Measurements from ENCODE around the gene FOXB2.
"Not testable (repeated sequence)": the region's sequence is repeated elsewhere in the genome, so short reads cannot be mapped to it uniquely, and the experiment has no call there.

FOXB2 gene

DNA sequence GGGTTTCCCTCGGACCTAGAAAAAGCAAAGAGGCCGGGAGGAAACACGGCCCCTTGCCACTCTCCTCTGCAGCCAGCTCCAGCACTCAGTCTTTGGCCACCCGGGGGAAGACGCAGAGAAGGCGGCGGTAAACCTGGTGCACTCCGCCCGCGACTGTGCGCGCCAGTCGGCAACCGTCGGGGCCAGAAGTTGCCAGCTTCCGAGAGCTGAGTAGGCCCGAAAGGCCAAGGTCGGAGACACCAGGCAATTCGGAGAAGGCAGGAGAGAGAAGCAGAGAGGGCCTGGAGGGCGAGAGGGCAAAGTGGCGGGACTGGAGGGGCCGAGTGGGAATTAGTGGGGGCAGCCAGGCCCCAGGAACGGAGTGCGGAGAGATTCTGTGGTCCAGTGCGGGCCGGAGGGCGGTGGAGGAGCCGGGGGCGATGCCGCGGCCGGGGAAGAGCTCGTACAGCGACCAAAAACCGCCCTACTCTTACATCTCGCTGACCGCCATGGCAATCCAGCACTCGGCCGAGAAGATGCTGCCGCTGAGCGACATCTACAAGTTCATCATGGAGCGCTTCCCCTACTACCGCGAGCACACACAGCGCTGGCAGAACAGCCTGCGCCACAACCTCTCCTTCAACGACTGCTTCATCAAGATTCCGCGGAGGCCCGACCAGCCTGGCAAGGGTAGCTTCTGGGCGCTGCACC lies at the start of gene FOXB2:
Gene FOXB2 (plus strand): TSS at position 420 of the 690 bp plus-strand sequence. CDS start 0 bp downstream, at position 420.
- H3K36me3 ChIP-seq (ENCODE audit: control insufficient read depth, insufficient read depth, low read length), result no peaks in the 10 kb centered on the region
- no peak for TF ChIP-seq CTCF (IDR thresholded peaks at IDR 0.05; ENCODE audit: insufficient read depth, low read length, poor library complexity, severe bottlenecking)
- H3K4me3 ChIP-seq (replicated peaks; ENCODE audit: low read depth, low read length), result no peak within 1 kb of the TSS
- DNase-seq (ENCODE audit: extremely low read depth, insufficient read length), result no peak
- no peaks in the 10 kb centered on the region; the same call in none of the 2 replicates for H3K27me3 ChIP-seq (replicated peaks; ENCODE audit: control insufficient read depth, insufficient read depth, low read length)

DNA sequence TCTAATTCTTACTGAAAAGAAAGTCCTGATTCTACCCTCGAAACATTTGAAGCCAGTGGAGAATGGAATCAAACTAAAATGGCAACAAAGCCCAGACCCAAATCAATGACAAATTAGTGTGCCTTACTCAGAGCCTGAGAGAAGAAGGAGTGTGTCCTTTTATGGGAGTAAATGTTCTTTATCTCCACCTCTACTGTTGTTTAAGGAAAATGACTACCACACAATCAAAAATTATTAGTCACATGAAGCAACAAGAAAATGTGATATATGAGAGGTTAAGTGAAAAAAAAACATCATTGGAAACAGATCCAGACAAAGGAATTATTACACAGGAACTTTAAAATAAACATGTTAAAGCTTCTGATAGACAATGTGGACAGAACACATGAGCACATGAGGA lies 49.7 kb upstream of the FOXB2 start:
- Histone ChIP-seq H3K27me3 (replicated peaks; ENCODE audit: control insufficient read depth, insufficient read depth, low read length) (no peaks in the 10 kb centered on the region), H3K36me3 (ENCODE audit: control insufficient read depth, insufficient read depth, low read length) (no peaks in the 10 kb centered on the region), H3K4me3 (replicated peaks; ENCODE audit: low read depth, low read length) (no peak overlapping the region)
- DNase-seq (ENCODE audit: extremely low read depth, insufficient read length), result no peak
- TF ChIP-seq CTCF (IDR thresholded peaks at IDR 0.05; ENCODE audit: insufficient read depth, low read length, poor library complexity, severe bottlenecking), result no peak

DNA sequence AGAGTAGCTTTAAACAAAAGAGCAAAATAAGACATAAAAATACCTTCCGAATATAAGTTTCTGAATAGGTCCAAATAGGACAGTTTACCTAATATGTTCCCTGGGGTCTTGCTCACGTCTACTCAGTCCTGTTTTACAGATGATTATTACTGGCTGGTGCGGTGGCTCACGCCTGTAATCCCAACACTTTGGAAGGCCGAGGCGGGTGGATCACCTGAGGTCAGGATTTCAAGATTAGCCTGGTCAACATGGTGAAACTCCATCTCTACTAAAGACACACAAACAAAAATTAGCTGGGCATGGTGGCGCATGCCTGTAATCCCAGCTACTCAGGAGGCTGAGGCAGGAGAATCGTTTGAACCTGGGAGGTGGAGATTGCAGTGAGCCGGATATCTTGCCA lies 40.6 kb upstream of the FOXB2 start:
- H3K27me3 ChIP-seq (replicated peaks; ENCODE audit: control insufficient read depth, insufficient read depth, low read length); DNase-seq (ENCODE audit: extremely low read depth, insufficient read length); H3K36me3 ChIP-seq (ENCODE audit: control insufficient read depth, insufficient read depth, low read length); H3K4me3 ChIP-seq (replicated peaks; ENCODE audit: low read depth, low read length): not testable (repeated sequence)

DNA sequence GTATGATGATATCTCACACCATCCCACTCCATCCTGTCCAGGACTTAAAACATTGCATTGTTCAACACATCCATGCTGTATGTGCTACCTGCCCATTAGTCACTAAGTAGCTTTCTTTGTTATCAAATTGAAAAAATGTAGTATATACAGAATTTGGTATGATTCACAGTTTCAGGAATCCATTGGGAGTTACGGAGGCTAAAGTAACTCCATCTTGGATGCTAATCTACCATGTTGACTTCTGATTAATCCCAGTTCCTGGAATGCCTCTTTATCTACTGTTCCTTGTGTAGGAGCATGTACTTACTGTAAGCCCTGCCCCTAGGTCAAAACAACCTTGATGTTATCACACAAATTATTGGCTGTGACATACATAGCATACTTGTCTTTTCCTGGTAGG lies 38.9 kb upstream of the FOXB2 start:
- TF ChIP-seq CTCF (IDR thresholded peaks at IDR 0.05; ENCODE audit: insufficient read depth, low read length, poor library complexity, severe bottlenecking), result no peak
- DNase-seq (ENCODE audit: extremely low read depth, insufficient read length), result no peak
- Histone ChIP-seq H3K36me3 (ENCODE audit: control insufficient read depth, insufficient read depth, low read length) (no peaks in the 10 kb centered on the region), H3K4me3 (replicated peaks; ENCODE audit: low read depth, low read length) (no peak overlapping the region), H3K27me3 (replicated peaks; ENCODE audit: control insufficient read depth, insufficient read depth, low read length) (no peaks in the 10 kb centered on the region)

DNA sequence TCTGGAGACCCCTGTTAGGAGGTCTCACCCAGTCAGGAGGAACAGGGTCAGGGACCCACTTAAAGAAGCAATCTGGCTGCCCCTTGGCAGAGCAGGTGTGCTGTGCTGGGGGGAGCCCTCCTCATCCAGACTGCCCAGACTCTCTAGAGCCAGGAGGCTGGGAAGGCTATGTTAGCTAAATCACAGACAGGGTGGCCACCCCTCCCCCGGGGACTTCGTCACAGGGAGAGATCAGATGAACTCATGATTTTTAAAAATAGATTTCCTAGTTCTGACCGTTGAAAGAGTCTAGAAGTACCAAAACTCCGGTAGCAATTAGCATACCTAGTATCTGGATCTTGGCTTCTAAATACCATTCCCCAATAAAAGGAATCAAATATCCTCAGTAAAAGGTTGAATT lies 35.0 kb upstream of the FOXB2 start:
- no peak for DNase-seq (ENCODE audit: extremely low read depth, insufficient read length)
- H3K27me3 ChIP-seq (replicated peaks; ENCODE audit: control insufficient read depth, insufficient read depth, low read length), result no peaks in the 10 kb centered on the region; the same call in 1 of the 2 replicates
- H3K36me3 ChIP-seq (ENCODE audit: control insufficient read depth, insufficient read depth, low read length), result no peaks in the 10 kb centered on the region
- no peak overlapping the region for H3K4me3 ChIP-seq (replicated peaks; ENCODE audit: low read depth, low read length)
- no peak for TF ChIP-seq CTCF (IDR thresholded peaks at IDR 0.05; ENCODE audit: insufficient read depth, low read length, poor library complexity, severe bottlenecking)

GRCh38 chr9:76985581-76985980 lies 33.9 kb upstream of the FOXB2 start:
- no peaks in the 10 kb centered on the region for H3K36me3 ChIP-seq (ENCODE audit: control insufficient read depth, insufficient read depth, low read length)
- no peaks in the 10 kb centered on the region; the same call in 1 of the 2 replicates for H3K27me3 ChIP-seq (replicated peaks; ENCODE audit: control insufficient read depth, insufficient read depth, low read length)
- H3K4me3 ChIP-seq (replicated peaks; ENCODE audit: low read depth, low read length), result no peak overlapping the region
- no peak for TF ChIP-seq CTCF (IDR thresholded peaks at IDR 0.05; ENCODE audit: insufficient read depth, low read length, poor library complexity, severe bottlenecking)
- no peak for DNase-seq (ENCODE audit: extremely low read depth, insufficient read length)

Measured in GM06990 (cell line).